Stimulated activated CD8-positive, alpha-beta memory T cell treated with anti-CD3 and anti-CD28 coated beads, Interleukin-4, amount 100 ng/mL, for 24 hours (primary cell): Measurements from ENCODE around the gene ZNF555.
"Not testable (repeated sequence)": the region's sequence is repeated elsewhere in the genome, so short reads cannot be mapped to it uniquely, and the experiment has no call there.

Source experiments
- DNase-seq: peaks from one replicate; pipeline ENCODE4 v3.0.0-alpha.2; 2020; ENCODE audit warnings: low read depth

Gene ZNF555

DNA sequence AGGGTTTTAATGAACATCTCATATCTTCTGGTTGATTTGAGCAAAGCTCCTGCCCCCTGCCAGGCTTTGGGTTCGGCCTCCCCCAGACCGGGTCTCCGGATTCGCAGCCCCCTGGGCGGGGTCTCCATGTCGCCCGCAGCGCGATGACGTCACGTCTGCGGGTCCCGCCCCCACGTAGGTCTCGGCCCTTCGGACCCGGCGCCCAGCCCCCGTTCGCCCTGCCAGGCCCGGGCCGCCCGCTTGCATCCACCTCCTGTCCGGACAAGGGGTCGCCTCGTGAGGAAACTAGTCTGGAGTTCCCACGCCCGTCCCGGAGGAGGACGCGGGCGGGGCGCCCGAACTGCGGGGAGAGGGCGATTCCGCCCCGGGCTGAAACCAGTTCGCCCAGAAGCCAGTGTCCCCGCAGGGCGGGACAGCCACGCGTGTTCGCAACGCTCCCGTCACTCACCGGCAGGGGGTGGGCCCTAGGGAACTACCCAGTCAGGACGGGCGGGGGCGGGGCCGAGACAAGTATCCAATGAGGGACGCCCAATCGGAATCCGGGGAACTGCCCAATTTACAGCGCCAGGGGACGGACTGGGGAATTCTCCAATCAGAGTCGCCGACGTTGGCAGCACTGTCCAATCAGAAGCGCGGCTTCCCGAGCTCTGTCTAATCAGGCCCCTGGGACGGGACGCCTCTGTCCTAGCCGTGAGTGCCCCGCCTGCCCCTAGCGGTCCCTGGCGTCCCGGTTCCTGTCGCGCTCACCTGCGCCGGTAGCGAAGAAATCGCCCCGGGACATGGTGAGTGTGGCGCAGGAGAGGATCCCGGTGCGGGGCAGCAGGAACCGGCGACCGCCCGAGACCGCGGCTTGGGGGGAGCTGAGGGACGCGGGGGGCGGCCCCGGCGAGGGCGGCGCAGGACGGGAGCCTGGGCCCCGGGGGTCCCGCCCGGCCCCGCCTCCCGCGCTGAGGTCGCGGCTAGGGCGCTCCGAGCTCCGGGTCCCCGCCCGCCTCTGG lies at the start of gene ZNF555:
ZNF555 (plus strand) TSS at position 682 of the 998 bp plus-strand sequence; CDS start at position 780, 98 bp downstream.
- peak; percentile 97 for DNase-seq

DNA sequence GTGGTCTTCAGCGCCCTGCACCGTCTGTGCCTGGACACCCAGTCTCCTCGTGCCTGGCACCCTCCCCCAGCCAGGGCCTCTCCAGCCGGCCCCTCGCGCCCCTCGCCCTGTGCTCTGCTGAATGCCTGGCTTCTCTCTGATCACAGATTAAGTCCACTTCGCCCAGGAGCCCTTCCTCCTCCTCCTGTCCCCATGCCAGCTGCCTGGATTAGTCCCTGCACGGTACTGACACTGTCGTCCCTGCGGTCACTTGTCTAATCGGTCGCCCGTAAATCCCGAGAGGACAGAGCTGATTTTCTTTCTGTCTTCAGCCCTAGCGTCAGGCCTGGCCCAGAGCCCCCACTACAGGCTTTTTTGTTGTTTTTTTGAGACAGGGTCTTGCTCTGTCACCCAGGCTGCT lies 49.4 kb upstream of the ZNF555 start:
- no peak for DNase-seq

GRCh38 chr19:2792666-2793065 lies 48.6 kb upstream of the ZNF555 start:
- not testable (repeated sequence) for DNase-seq

DNA sequence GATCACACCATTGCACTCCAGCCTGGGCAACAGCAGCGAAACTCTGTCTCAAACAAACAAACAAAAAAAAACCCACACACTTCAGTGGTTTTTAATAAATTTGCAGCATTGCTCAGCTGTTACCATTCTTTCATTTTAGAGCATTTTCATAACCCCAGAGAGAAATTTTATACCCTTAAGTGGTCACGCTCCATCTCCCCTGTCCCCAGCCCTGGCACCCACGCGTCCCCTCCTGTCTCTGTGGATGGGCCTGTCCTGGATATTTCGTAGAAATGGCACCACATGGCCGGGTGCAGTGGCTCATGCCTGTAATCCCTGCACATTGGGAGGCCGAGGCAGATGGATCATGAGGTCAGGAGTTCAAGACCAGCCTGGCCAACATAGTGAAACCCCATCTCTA lies 48.1 kb upstream of the ZNF555 start:
- no peak for DNase-seq

DNA sequence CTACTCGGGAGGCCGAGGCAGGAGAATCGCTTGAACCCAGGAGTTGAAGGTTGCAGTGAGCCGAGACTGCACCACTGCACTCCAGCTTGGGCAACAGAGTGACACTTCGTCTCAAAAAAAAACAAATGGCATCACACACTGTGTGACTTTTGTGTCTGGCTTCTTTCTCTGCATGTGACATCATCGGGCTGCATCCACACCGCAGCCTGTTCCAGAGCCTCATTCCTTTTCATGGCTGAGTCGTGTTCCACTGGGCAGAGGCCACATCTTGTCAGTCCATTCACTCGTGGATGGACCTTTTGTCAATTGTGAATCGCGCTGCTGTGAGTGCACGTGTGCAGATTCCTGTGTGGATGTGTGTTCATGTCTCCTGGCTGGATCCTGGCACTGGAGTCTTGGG lies 47.7 kb upstream of the ZNF555 start:
- no peak for DNase-seq

- no peak for DNase-seq
Observed at GRCh38 chr19:2795827-2796658, 45.2 kb upstream of the ZNF555 start.

DNA sequence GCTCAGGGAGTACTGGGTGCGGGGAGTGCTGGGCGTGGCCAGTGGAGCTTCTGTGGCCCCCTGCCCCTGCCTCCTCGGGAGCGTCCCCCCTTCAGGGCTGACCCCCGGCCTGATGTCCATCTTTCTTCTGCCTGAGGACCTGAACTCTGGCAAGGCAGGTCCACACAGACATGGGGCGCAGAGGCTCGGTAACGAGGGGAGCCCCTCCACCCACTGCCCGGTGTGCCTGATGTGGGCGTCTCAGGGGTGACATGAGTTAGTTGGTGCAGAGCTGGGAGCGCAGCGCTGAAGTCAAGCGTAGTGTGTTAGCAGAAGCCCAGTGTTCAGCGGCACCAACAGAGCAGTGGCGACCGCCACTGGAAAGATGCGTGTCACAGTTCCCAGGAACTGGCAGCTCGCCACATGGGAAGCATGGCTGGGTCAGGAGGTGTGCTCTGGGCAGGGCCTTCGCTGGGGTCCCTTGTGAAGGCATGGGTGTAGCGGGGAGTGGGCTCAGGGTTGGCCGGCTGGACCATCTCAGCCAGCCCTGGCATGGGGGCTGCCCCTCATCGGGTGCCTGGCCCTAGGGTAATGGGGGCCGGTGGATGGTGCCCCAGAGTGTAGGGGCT lies 44.5 kb upstream of the ZNF555 start:
- no peak for DNase-seq

GRCh38 chr19:2797280-2797679 lies 44.0 kb upstream of the ZNF555 start:
- DNase-seq = no peak

DNA sequence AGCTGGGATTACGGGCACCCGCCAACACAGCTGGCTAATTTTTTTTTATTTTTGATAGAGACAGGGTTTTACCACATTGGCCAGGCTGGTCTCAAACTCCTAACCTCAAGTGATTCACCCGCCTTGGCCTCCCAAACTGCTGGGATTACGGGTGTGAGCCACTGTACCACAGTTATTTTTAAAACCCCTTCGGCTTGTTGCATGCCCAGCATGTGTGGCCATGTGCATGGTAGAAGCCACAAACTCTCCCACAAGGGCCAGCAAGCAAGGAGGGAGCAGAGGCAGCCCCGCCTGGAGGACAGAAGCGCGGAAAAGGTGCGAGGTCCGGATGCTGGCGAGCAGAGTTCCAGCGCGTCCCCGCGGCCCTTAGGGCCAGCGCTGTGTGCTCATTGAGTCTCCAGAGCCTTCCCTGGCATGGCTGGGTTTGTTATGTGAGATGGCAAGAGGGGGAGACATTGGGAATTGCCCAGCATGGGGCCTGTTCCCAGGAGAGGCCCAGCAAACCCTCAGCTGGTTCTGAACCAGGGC lies 43.1 kb upstream of the ZNF555 start:
- no peak for DNase-seq

DNA sequence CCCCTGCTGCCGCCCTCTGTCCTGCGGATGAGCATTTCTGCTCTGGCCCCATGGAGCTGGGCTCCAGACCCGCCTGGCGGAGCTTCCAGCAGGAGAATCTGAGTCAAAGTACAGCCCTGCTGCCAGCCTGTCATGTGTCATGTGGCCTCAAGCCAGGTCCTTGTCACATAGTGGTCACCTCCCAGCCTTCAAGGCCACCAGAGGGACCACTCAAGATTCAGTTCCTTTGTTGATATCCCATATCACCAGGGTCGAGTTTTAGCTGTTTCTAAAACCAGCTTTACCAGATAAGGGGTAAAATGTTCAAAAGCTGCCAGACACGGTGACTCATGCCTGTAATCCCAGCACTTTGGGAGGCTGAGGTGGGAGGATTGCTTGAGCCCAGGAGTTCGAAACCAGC lies 42.5 kb upstream of the ZNF555 start:
- DNase-seq = no peak

- no peak for DNase-seq
Observed at GRCh38 chr19:2799273-2800020, 41.8 kb upstream of the ZNF555 start.

DNA sequence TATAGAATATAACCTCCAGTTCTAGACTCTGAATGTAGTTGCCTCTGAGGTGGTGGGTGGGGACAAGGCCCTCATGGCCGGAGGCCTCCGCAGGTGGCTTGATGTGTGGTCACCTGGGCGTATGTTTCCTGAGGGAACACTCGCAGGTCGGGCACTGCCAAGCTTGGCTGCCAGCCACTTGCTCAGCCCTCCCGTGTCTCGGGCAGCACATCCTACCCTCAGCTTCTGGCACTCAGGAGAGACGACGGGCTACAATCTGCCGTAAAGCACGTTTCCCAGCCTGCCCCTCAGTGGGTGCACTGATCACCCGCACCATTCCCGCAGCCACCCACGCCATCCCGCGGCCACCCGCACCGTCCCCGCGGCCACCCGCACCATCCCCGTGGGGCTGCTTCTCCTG lies 40.8 kb upstream of the ZNF555 start:
- no peak for DNase-seq

- no peak for DNase-seq
Observed at GRCh38 chr19:2802826-2803225, 38.4 kb upstream of the ZNF555 start.

- no peak for DNase-seq
Observed at GRCh38 chr19:2803486-2804155, 37.7 kb upstream of the ZNF555 start.

DNA sequence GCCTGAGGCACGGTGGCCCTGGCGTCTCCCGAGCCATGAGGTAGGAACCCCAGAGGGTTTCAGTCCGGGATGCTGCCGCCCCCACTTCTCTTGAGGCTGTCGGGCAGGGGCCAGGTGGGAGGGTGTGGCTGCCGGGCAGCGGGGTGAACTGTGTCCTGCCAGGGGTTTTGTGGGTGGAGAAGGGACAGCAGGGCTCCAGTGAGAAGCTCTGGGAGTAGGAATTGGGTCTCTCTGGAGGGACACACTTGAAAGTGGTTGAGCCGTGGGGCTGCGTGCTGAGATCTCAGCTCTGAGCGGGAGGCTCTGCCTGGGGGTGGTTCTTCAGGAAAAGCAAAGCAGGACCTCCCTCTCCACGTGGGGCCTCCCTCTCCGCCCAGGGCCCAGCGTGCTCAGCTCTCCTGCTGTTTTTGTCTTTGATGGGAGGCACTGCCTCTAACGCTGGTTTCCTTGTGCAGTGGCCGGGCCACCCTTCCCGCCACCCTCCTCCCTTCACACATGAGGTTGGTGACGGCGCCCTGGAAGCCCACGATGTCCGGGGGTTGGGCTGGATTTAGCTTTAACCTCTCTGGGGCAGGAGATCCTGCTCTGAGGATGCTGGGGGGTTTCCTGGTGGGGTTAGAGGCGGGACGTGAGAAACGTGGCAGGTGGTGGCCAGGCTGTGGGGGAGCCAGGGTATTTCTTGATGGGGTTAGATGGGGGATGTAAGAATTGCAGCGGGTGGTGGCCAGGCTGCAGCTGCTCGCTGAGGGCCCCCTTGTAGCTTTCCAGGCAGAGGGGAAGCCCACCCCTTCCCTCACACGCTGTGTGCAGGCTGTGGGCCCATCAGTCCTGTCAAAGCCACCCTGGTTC lies 36.9 kb upstream of the ZNF555 start:
- DNase-seq = no peak

DNA sequence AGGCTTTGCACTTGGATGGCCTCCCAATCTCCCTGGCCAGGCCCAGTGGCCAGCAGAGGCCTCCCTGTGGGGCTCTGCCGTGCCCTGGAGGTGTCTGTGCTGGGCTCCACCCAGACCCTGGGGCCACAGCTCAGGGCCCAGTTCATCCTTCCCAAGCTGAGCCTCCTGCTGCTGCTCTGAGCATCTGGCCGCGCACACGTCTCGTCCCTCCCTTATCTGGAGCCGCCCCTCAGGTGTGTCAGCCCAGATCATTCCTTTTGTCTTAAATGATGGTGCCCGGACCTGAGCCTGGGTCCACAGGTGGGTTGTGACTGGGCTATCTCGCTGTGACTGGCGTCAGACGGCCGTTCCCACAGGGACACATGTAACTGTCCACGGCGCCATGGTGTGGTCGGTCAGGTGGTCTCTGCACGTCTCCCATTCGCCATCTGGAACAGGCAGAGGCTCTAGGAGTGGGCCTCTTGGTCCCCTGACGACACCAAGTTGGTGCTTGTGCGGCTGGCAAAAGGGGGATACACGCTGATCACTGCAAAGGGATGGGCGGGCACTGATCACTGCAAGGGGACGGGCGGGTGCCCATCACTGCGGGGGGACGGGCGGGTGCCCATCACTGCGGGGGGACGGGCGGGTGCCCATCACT lies 35.9 kb upstream of the ZNF555 start:
- no peak for DNase-seq

DNA sequence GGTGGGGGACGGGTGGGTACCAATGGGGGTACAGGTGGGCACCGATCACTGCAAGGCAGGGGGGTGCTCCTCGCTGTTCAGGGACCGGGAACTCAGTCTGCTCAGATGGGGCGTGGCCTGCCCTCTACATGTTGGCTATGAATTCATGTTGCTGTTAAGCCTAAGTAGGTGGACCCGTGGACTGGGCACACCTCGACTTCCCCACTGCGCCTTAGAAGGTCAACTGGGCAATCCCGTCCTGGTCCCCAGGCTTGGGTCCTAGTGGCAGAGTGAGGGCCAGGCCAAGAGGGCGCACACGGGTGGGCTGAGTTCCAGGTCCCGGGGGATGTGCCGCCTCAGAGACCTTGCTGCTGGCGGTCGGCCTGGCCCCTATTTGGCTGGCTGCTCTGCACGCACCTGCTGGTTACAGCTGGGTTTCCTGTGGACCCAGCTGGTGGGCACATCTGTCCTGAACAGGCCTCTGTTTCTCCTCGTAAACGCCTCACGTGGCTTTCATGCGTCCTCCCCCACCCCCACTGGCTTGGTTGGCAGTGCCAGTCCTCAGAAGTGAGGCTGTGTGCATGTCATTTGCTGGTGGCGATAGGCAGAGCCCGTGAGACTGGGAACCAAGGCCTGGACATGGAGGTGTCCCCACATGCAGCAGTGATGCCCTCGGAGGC lies 35.2 kb upstream of the ZNF555 start:
- DNase-seq = no peak

DNA sequence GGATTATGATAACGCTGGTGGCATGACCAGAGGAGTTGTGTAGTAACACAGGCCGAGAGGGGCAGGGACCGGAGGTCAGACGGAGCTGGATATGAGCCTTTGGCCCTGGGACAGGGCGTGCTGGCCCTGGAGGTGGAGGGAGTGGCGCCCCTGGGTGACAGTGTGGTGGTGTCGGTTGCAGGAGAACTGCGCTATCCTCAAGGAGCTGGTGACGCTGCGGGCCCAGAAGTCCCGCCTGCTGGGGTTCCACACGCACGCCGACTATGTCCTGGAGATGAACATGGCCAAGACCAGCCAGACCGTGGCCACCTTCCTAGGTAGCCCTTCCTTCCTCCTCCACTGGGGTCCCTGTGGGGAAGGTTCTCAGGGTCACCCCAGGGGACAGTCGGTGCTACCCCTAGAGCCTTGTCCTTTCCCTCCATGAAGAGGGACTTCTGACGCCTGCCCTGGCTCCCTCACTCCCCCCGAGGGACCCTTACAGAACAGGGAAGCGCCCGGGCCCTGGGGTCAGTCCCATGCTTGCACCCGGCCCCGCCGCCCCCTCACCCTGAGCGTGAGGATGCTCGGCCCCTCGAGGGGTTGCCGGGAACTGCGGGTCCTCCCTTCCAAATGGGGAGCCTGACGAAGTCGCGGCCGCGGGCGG lies 34.4 kb upstream of the ZNF555 start:
- no peak for DNase-seq
